ENCODE data around the gene GLB1L.

GLB1L gene

DNA sequence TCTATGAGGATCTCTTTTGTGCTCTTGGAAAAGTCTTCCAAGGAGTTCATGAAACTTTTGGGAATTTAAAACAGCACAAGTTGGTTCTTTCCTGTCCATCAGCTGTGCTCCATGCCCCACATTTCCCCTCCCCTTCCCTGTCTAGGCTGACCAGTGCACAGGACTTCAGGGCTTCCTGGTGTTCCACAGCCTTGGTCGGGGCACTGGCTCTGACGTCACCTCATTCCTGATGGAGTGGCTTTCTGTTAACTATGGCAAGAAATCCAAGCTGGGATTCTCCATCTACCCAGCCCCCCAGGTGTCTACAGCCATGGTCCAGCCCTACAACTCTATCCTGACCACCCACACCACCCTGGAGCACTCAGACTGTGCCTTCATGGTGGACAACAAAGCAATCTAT is 25.8 kb upstream of the GLB1L start:
- no peak overlapping the region for H3K4me3 ChIP-seq (ENCODE audit: low read depth, low read length)
- no peak for DNase-seq
- H3K9me3 ChIP-seq: no peaks in the 10 kb centered on the region
- no peaks in the 10 kb centered on the region for H3K27me3 ChIP-seq
- no peaks in the 10 kb centered on the region for H3K36me3 ChIP-seq
- no peak for TF ChIP-seq CTCF (IDR thresholded peaks at IDR 0.05; ENCODE audit: low read depth, low read length)
- peaks cover 8% of the 10 kb centered on the region for H3K4me1 ChIP-seq

DNA sequence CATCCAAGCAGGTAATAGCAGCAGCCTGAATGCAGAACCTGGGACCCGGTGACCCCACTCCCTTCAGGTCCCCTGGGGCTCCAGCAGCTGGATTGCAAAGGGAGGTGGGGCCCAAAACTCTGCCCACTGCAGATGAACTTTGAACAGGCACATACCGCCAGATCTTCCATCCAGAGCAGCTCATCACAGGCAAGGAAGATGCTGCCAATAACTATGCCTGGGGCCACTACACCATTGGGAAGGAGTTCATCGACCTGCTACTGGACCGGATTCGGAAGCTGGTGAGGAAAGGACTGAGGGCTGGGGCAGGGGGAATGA is 24.8 kb upstream of the GLB1L start:
- no peaks in the 10 kb centered on the region for H3K36me3 ChIP-seq
- no peak overlapping the region for H3K4me3 ChIP-seq (ENCODE audit: low read depth, low read length)
- TF ChIP-seq CTCF (IDR thresholded peaks at IDR 0.05; ENCODE audit: low read depth, low read length): no peak
- no peaks in the 10 kb centered on the region for H3K27me3 ChIP-seq
- H3K9me3 ChIP-seq: no peaks in the 10 kb centered on the region
- peaks cover 8% of the 10 kb centered on the region for H3K4me1 ChIP-seq
- DNase-seq: no peak

GRCh38 chr2:219269362-219270054 is 24.3 kb upstream of the GLB1L start:
- peak; percentile 85 for DNase-seq
- no peak for TF ChIP-seq CTCF (IDR thresholded peaks at IDR 0.05; ENCODE audit: low read depth, low read length)
- Histone ChIP-seq H3K4me3 (ENCODE audit: low read depth, low read length) (no peak overlapping the region), H3K27me3 (no peaks in the 10 kb centered on the region), H3K36me3 (no peaks in the 10 kb centered on the region), H3K4me1 (peaks cover 12% of the 10 kb centered on the region), H3K9me3 (no peaks in the 10 kb centered on the region)

GRCh38 chr2:219268294-219268693 is 23.1 kb upstream of the GLB1L start:
- TF ChIP-seq CTCF (IDR thresholded peaks at IDR 0.05; ENCODE audit: low read depth, low read length): no peak
- no peak overlapping the region for H3K4me3 ChIP-seq (ENCODE audit: low read depth, low read length)

GRCh38 chr2:219266886-219267285 is 21.6 kb upstream of the GLB1L start:
- Histone ChIP-seq H3K27me3 (no peaks in the 10 kb centered on the region; the same call in 1 of the 2 replicates), H3K4me1 (peaks cover 13% of the 10 kb centered on the region), H3K9me3 (no peaks in the 10 kb centered on the region), H3K4me3 (ENCODE audit: low read depth, low read length) (no peak overlapping the region), H3K36me3 (no peaks in the 10 kb centered on the region)
- no peak for TF ChIP-seq CTCF (IDR thresholded peaks at IDR 0.05; ENCODE audit: low read depth, low read length)
- no peak for DNase-seq

More at GRCh38 chr2:219268294-219268693, 23.1 kb upstream of the GLB1L start:
- H3K4me1 ChIP-seq: peaks cover 13% of the 10 kb centered on the region
- H3K27me3 ChIP-seq: no peaks in the 10 kb centered on the region; the same call in 1 of the 2 replicates
- H3K36me3 ChIP-seq: no peaks in the 10 kb centered on the region
- no peaks in the 10 kb centered on the region for H3K9me3 ChIP-seq
- no peak for DNase-seq

GRCh38 chr2:219266232-219266631 is 21.0 kb upstream of the GLB1L start:
- Histone ChIP-seq H3K4me1 (peaks cover 13% of the 10 kb centered on the region), H3K9me3 (no peaks in the 10 kb centered on the region), H3K4me3 (ENCODE audit: low read depth, low read length) (no peak overlapping the region), H3K27me3 (no peaks in the 10 kb centered on the region; the same call in 1 of the 2 replicates), H3K36me3 (no peaks in the 10 kb centered on the region)
- no peak for TF ChIP-seq CTCF (IDR thresholded peaks at IDR 0.05; ENCODE audit: low read depth, low read length)
- no peak for DNase-seq
